ENCODE results near the gene CYP27A1.
"Not testable (repeated sequence)": the region's sequence is repeated elsewhere in the genome, so short reads cannot be mapped to it uniquely, and the experiment has no call there.

The CYP27A1 gene

GRCh38 chr2:218746960-218747359 lies 35.0 kb upstream of the CYP27A1 start:
- no peaks in the 10 kb centered on the region for H3K4me1 ChIP-seq (ENCODE audit: control insufficient read depth, low read depth, low read length)
- no peak overlapping the region for H3K9ac ChIP-seq (ENCODE audit: low read length)
- H3K36me3 ChIP-seq (ENCODE audit: control insufficient read depth, low read depth, low read length) = peaks cover 64% of the 10 kb centered on the region
- H3K27me3 ChIP-seq (ENCODE audit: control insufficient read depth, insufficient read depth, low read length) = no peaks in the 10 kb centered on the region
- no peak overlapping the region for H3K4me3 ChIP-seq (ENCODE audit: low read length)
- no peaks in the 10 kb centered on the region for H3K9me3 ChIP-seq (ENCODE audit: control insufficient read depth, low read depth, low read length)
- no peak overlapping the region for H3K27ac ChIP-seq (ENCODE audit: low read length)

DNA sequence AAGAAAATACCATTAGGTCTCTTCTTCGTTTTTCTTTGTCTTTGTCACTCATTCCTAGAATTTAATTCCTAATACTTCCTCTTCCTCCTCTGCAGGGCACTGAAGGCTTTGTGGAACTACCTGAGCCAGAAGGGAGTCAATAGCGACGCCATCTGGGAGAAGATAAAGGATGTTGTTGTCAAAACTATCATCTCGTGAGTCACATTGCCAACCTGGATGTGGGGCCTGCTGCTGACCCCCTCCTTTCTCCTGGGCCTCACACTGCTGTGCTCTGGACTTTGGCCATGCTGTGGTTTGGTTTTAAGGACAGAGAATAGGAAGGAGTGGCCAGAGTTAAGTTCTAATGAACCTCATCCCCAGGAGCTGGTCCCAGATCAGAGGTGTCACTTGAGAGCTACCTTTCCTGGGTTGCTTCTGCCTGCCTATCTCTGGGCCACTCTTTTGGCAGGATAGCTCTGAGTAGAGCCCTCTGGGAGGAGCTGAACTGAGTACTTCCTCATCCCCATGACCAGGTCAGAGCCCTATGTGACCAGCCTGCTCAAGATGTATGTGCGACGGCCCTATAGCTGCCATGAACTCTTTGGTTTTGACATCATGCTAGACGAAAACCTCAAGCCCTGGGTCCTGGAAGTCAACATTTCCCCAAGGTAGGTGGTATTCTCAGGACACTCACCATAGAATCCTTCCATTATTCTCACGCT lies 33.1 kb upstream of the CYP27A1 start:
- H3K4me3 ChIP-seq (ENCODE audit: low read length) = no peak overlapping the region
- no peaks in the 10 kb centered on the region for H3K27me3 ChIP-seq (ENCODE audit: control insufficient read depth, insufficient read depth, low read length)
- H3K27ac ChIP-seq (ENCODE audit: low read length) = no peak overlapping the region
- no peak overlapping the region for H3K9ac ChIP-seq (ENCODE audit: low read length)
- no peaks in the 10 kb centered on the region for H3K4me1 ChIP-seq (ENCODE audit: control insufficient read depth, low read depth, low read length)
- no peaks in the 10 kb centered on the region for H3K9me3 ChIP-seq (ENCODE audit: control insufficient read depth, low read depth, low read length)
- peaks cover 76% of the 10 kb centered on the region for H3K36me3 ChIP-seq (ENCODE audit: control insufficient read depth, low read depth, low read length)

- H3K36me3 ChIP-seq (ENCODE audit: control insufficient read depth, low read depth, low read length) = peaks cover 55% of the 10 kb centered on the region
- H3K4me1 ChIP-seq (ENCODE audit: control insufficient read depth, low read depth, low read length) = no peaks in the 10 kb centered on the region
- no peak overlapping the region for H3K4me3 ChIP-seq (ENCODE audit: low read length)
- H3K9me3 ChIP-seq (ENCODE audit: control insufficient read depth, low read depth, low read length) = no peaks in the 10 kb centered on the region
- H3K27me3 ChIP-seq (ENCODE audit: control insufficient read depth, insufficient read depth, low read length) = no peaks in the 10 kb centered on the region
- no peak overlapping the region for H3K9ac ChIP-seq (ENCODE audit: low read length)
- H3K27ac ChIP-seq (ENCODE audit: low read length) = no peak overlapping the region
Observed at GRCh38 chr2:218754201-218754600, 27.7 kb upstream of the CYP27A1 start.

- Histone ChIP-seq H3K27me3 (ENCODE audit: control insufficient read depth, insufficient read depth, low read length) (no peaks in the 10 kb centered on the region), H3K9ac (ENCODE audit: low read length) (no peak overlapping the region), H3K4me3 (ENCODE audit: low read length) (no peak overlapping the region), H3K36me3 (ENCODE audit: control insufficient read depth, low read depth, low read length) (peaks cover 50% of the 10 kb centered on the region), H3K9me3 (ENCODE audit: control insufficient read depth, low read depth, low read length) (no peaks in the 10 kb centered on the region), H3K4me1 (ENCODE audit: control insufficient read depth, low read depth, low read length) (no peaks in the 10 kb centered on the region), H3K27ac (ENCODE audit: low read length) (no peak overlapping the region)
Observed at GRCh38 chr2:218754781-218755180, 27.2 kb upstream of the CYP27A1 start.

GRCh38 chr2:218755198-218755566 lies 26.8 kb upstream of the CYP27A1 start:
- H3K36me3 ChIP-seq (ENCODE audit: control insufficient read depth, low read depth, low read length) = peaks cover 46% of the 10 kb centered on the region
- no peak overlapping the region for H3K9ac ChIP-seq (ENCODE audit: low read length)
- H3K27me3 ChIP-seq (ENCODE audit: control insufficient read depth, insufficient read depth, low read length) = no peaks in the 10 kb centered on the region
- no peaks in the 10 kb centered on the region for H3K9me3 ChIP-seq (ENCODE audit: control insufficient read depth, low read depth, low read length)
- H3K4me1 ChIP-seq (ENCODE audit: control insufficient read depth, low read depth, low read length) = no peaks in the 10 kb centered on the region
- no peak overlapping the region for H3K4me3 ChIP-seq (ENCODE audit: low read length)
- no peak overlapping the region for H3K27ac ChIP-seq (ENCODE audit: low read length)

DNA sequence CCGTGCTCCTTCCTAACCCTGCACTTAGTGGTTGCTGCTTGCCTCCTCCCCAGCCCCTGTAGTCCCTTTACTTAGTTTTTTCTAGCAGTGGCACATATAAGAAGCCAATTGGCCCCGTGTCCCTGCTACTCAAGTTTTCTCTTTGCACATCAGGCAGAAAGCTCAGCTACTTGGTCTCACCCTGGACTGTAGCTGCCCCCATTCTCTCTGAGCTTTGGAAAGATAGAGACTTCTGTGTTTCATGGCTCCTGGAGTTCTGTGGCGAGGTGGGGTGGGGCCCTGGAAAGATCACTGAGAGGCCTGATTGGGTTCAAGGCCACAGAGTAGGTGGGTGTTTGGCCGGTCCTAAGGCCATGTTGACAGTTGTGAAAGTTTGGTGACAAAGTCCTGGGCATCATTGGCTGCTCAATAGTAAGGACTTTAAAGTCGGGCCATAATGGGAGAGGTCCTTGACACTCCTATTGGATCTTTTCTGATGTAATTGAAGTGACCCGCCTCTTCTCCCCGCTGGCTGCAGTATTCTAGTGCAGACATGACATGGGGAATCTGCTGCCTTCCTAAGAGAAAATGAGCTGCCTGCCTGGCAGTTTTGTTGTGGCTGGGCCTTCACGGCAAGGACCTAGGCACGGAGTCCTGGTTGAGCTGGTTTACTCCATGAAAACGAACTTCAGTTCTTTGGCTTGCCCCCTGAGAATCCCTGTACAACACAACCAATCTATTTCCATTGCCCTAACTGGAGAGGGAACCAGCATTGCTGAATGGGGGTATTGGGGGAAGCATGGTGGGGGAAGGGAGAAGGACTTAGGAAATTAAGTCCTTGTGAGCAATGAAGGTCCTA lies 26.2 kb upstream of the CYP27A1 start:
- H3K4me1 ChIP-seq (ENCODE audit: control insufficient read depth, low read depth, low read length) = no peaks in the 10 kb centered on the region
- no peaks in the 10 kb centered on the region for H3K27me3 ChIP-seq (ENCODE audit: control insufficient read depth, insufficient read depth, low read length)
- H3K27ac ChIP-seq (ENCODE audit: low read length) = no peak overlapping the region
- H3K4me3 ChIP-seq (ENCODE audit: low read length) = no peak overlapping the region
- H3K9me3 ChIP-seq (ENCODE audit: control insufficient read depth, low read depth, low read length) = no peaks in the 10 kb centered on the region
- no peak overlapping the region for H3K9ac ChIP-seq (ENCODE audit: low read length)
- H3K36me3 ChIP-seq (ENCODE audit: control insufficient read depth, low read depth, low read length) = peaks cover 40% of the 10 kb centered on the region

- Histone ChIP-seq H3K4me1 (ENCODE audit: control insufficient read depth, low read depth, low read length) (no peaks in the 10 kb centered on the region), H3K27ac (ENCODE audit: low read length) (no peak overlapping the region), H3K27me3 (ENCODE audit: control insufficient read depth, insufficient read depth, low read length) (no peaks in the 10 kb centered on the region), H3K9ac (ENCODE audit: low read length) (no peak overlapping the region), H3K9me3 (ENCODE audit: control insufficient read depth, low read depth, low read length) (no peaks in the 10 kb centered on the region), H3K36me3 (ENCODE audit: control insufficient read depth, low read depth, low read length) (peaks cover 32% of the 10 kb centered on the region), H3K4me3 (ENCODE audit: low read length) (no peak overlapping the region)
Observed at GRCh38 chr2:218756599-218757377, 25.2 kb upstream of the CYP27A1 start.

DNA sequence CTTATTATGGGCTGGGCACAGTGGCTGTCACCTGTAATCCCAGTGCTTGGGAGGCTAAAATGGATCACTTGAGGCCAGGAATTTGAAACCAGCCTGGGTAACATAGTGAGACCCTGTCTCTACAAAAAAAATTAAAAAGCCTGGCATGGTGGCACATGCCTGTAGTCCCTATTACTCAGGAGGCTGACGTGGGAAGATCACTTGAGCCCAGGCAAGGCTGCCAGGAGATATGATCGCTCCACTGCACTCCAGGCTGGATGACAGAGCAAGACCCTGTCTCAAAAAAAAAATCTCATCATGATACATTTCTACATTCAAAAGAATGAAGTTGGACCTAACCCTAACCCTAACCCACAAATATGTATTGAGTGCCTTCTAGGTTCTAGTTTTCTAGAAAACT lies 20.2 kb upstream of the CYP27A1 start:
- H3K9me3 ChIP-seq (ENCODE audit: control insufficient read depth, low read depth, low read length) = no peaks in the 10 kb centered on the region

DNA sequence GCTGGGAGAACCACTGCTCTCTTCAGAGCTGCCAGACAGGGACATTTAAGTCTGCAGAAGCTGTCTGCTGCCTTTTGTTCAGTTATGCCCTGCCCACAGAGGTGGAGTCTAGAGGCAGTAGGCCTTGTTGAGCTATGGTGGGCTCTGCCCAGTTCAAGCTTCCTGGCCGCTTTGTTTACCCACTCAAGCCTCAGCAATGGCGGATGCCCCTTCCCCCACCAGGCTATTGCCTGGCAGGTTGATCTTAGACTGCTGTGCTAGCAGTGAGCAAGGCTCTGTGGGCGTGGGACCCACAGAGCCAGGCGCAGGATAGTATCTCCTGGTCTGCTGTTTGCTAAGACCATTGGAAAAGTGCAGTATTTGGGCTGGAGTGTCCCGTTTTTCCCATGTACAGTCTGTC lies 9.2 kb upstream of the CYP27A1 start:
- not testable (repeated sequence) for H3K4me3 ChIP-seq (ENCODE audit: low read length); H3K4me1 ChIP-seq (ENCODE audit: control insufficient read depth, low read depth, low read length); H3K27ac ChIP-seq (ENCODE audit: low read length); H3K27me3 ChIP-seq (ENCODE audit: control insufficient read depth, insufficient read depth, low read length); H3K9ac ChIP-seq (ENCODE audit: low read length); H3K36me3 ChIP-seq (ENCODE audit: control insufficient read depth, low read depth, low read length); H3K9me3 ChIP-seq (ENCODE audit: control insufficient read depth, low read depth, low read length)

More for the DNA sequence above, 20.2 kb upstream of the CYP27A1 start:
- no peaks in the 10 kb centered on the region for H3K4me1 ChIP-seq (ENCODE audit: control insufficient read depth, low read depth, low read length)
- no peak overlapping the region for H3K27ac ChIP-seq (ENCODE audit: low read length)
- H3K4me3 ChIP-seq (ENCODE audit: low read length) = no peak overlapping the region
- no peak overlapping the region for H3K9ac ChIP-seq (ENCODE audit: low read length)
- H3K36me3 ChIP-seq (ENCODE audit: control insufficient read depth, low read depth, low read length) = no peaks in the 10 kb centered on the region
- no peaks in the 10 kb centered on the region for H3K27me3 ChIP-seq (ENCODE audit: control insufficient read depth, insufficient read depth, low read length)

GRCh38 chr2:218773881-218774280 lies 8.1 kb upstream of the CYP27A1 start:
- H3K27ac ChIP-seq (ENCODE audit: low read length) = no peak overlapping the region
- no peaks in the 10 kb centered on the region for H3K4me1 ChIP-seq (ENCODE audit: control insufficient read depth, low read depth, low read length)
- no peaks in the 10 kb centered on the region for H3K36me3 ChIP-seq (ENCODE audit: control insufficient read depth, low read depth, low read length)
- no peak overlapping the region for H3K4me3 ChIP-seq (ENCODE audit: low read length)
- H3K9me3 ChIP-seq (ENCODE audit: control insufficient read depth, low read depth, low read length) = peaks cover 3% of the 10 kb centered on the region
- H3K9ac ChIP-seq (ENCODE audit: low read length) = no peak overlapping the region
- H3K27me3 ChIP-seq (ENCODE audit: control insufficient read depth, insufficient read depth, low read length) = no peaks in the 10 kb centered on the region

DNA sequence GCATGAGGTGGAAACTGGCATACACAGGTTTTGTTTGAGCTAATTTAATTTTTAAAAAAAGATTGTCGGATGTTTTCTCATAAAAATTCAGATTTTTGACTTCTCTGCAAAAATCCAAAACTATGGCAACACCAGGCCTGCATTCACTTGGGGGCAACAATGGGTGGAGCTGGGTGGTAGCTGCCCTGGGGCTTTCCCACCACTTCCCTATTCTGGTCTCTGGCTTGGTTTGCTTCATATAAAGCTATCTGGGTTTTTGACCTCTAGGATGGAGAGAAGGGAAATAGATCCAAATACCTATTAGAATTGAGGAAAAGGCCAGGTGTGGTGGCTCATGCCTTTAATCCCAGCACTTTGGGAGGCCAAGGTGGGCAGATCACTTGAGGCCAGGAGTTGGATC lies 5.5 kb upstream of the CYP27A1 start:
- peaks cover 6% of the 10 kb centered on the region for H3K4me1 ChIP-seq (ENCODE audit: control insufficient read depth, low read depth, low read length)
- H3K9ac ChIP-seq (ENCODE audit: low read length) = no peak overlapping the region
- H3K9me3 ChIP-seq (ENCODE audit: control insufficient read depth, low read depth, low read length) = peaks cover 3% of the 10 kb centered on the region
- no peak overlapping the region for H3K4me3 ChIP-seq (ENCODE audit: low read length)
- no peak overlapping the region for H3K27ac ChIP-seq (ENCODE audit: low read length)
- no peaks in the 10 kb centered on the region for H3K36me3 ChIP-seq (ENCODE audit: control insufficient read depth, low read depth, low read length)
- H3K27me3 ChIP-seq (ENCODE audit: control insufficient read depth, insufficient read depth, low read length) = peaks cover 13% of the 10 kb centered on the region

Measured in iPS-18a (cell line).